ENCODE results near the gene SAP130.

The SAP130 gene

DNA sequence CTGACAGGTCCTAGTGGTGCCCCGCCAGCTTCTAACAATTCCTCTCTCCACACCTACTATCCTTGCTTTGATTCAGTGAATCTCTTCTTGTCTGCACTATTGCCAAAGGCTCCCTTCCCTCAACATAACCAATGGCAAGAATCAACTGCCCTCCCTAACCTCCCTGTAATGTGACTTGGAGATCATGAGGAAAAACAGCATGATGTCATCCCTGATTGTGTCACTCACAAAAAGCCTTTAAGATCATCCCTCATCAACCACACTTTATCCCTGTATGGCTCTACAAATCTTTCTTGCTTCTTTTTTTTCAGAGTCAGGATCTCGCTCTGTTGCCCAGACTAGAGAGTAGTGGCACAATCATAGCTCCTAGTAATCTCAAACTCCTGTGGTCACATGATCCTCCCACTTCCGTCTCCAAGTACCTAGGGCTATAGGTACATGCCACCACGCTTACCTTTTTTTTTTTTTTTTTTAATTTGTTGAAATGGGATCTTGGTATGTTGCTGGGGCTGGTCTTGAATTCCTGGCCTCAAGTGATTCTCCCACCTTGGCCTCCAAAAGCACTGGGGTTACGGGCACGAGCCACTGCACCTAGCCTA is 19.7 kb downstream of the SAP130 start:
- Histone ChIP-seq H3K9ac (ENCODE audit: low read depth, low read length) (no peak overlapping the region), H3K27me3 (ENCODE audit: insufficient read depth, low read length, poor library complexity) (no peaks in the 10 kb centered on the region), H3K27ac (ENCODE audit: low read length) (no peak overlapping the region), H4K20me1 (ENCODE audit: insufficient read depth, low read length) (no peaks in the 10 kb centered on the region), H3K79me2 (ENCODE audit: insufficient read depth, low read length) (no peaks in the 10 kb centered on the region), H3K4me3 (ENCODE audit: low read depth in 1 of 2, low read length in 2 of 2) (no peak overlapping the region), H3K4me2 (ENCODE audit: insufficient read depth, low read length) (no peak overlapping the region), H2AFZ (ENCODE audit: low read depth, low read length) (no peak overlapping the region), H3K36me3 (ENCODE audit: insufficient read depth, low read length) (peaks cover 96% of the 10 kb centered on the region), H3K4me1 (ENCODE audit: insufficient read depth, low read length) (no peaks in the 10 kb centered on the region), H3K9me3 (ENCODE audit: insufficient read depth, low read length, severe bottlenecking) (no peaks in the 10 kb centered on the region)
- TF ChIP-seq, protein P1, sequence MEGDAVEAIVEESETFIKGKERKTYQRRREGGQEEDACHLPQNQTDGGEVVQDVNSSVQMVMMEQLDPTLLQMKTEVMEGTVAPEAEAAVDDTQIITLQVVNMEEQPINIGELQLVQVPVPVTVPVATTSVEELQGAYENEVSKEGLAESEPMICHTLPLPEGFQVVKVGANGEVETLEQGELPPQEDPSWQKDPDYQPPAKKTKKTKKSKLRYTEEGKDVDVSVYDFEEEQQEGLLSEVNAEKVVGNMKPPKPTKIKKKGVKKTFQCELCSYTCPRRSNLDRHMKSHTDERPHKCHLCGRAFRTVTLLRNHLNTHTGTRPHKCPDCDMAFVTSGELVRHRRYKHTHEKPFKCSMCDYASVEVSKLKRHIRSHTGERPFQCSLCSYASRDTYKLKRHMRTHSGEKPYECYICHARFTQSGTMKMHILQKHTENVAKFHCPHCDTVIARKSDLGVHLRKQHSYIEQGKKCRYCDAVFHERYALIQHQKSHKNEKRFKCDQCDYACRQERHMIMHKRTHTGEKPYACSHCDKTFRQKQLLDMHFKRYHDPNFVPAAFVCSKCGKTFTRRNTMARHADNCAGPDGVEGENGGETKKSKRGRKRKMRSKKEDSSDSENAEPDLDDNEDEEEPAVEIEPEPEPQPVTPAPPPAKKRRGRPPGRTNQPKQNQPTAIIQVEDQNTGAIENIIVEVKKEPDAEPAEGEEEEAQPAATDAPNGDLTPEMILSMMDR (IDR thresholded peaks at IDR 0.05; ENCODE audit: borderline replicate concordance, extremely low read depth, low read length, poor library complexity, severe bottlenecking) = no peak
- no peak for TF ChIP-seq EZH2 (IDR thresholded peaks at IDR 0.05; ENCODE audit: borderline replicate concordance, low read depth, low read length, severe bottlenecking)
- ATAC-seq (ENCODE audit: insufficient read depth, low read depth) (no peak), DNase-seq (no peak)

DNA sequence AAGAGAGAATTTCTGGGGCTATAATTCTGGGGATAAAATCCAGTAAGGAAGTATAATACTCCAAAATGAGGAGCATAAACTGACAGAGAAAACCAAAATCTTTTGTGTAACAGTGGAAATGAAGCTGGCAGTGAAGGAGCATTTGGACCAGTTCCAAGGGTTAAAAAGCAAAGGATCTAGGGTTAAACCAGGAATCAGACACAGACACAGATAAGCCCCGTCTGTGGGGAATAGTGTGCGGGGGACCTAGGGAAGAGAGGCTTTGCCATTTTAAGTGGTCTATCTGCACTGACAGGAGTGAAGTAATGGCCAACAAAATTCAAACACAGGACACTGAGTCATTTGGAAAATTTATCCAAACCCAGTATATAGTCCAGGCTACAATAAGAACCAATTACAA is 23.4 kb downstream of the SAP130 start:
- H3K4me1 ChIP-seq (ENCODE audit: insufficient read depth, low read length) = no peaks in the 10 kb centered on the region
- ATAC-seq (ENCODE audit: insufficient read depth, low read depth) (no peak), DNase-seq (no peak)
- H2AFZ ChIP-seq (ENCODE audit: low read depth, low read length) = no peak overlapping the region
- H3K36me3 ChIP-seq (ENCODE audit: insufficient read depth, low read length) = peaks cover 94% of the 10 kb centered on the region
- H3K27ac ChIP-seq (ENCODE audit: low read length) = no peak overlapping the region
- H3K4me3 ChIP-seq (ENCODE audit: low read depth in 1 of 2, low read length in 2 of 2) = no peak overlapping the region
- H3K4me2 ChIP-seq (ENCODE audit: insufficient read depth, low read length) = no peak overlapping the region
- H3K27me3 ChIP-seq (ENCODE audit: insufficient read depth, low read length, poor library complexity) = no peaks in the 10 kb centered on the region
- H4K20me1 ChIP-seq (ENCODE audit: insufficient read depth, low read length) = no peaks in the 10 kb centered on the region
- H3K9me3 ChIP-seq (ENCODE audit: insufficient read depth, low read length, severe bottlenecking) = no peaks in the 10 kb centered on the region
- no peaks in the 10 kb centered on the region for H3K79me2 ChIP-seq (ENCODE audit: insufficient read depth, low read length)
- no peak overlapping the region for H3K9ac ChIP-seq (ENCODE audit: low read depth, low read length)
- TF ChIP-seq, protein P1 (IDR thresholded peaks at IDR 0.05; ENCODE audit: borderline replicate concordance, extremely low read depth, low read length, poor library complexity, severe bottlenecking) = no peak
- no peak for TF ChIP-seq EZH2 (IDR thresholded peaks at IDR 0.05; ENCODE audit: borderline replicate concordance, low read depth, low read length, severe bottlenecking)

DNA sequence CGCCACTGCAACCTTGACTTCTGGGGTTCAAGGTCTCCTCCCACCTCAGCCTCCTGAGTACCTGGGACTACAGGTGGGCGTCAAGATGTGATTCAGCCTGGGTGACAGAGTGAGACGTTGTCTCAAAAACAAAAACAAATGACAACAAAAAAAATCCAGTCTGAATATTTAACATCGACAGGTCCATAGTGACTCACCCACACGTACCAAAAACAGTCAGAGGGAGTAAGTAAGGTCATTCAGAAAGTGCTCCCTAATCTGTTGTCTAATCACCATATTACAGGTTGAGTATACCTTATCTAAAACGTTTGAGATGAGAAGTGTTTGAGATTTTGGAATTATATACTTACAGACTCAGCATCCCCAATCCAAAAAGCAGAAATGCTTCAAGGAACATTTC is 24.4 kb downstream of the SAP130 start:
- Histone ChIP-seq H3K27me3 (ENCODE audit: insufficient read depth, low read length, poor library complexity) (no peaks in the 10 kb centered on the region), H4K20me1 (ENCODE audit: insufficient read depth, low read length) (no peaks in the 10 kb centered on the region), H3K4me1 (ENCODE audit: insufficient read depth, low read length) (no peaks in the 10 kb centered on the region), H3K4me2 (ENCODE audit: insufficient read depth, low read length) (no peak overlapping the region), H3K79me2 (ENCODE audit: insufficient read depth, low read length) (no peaks in the 10 kb centered on the region), H2AFZ (ENCODE audit: low read depth, low read length) (no peak overlapping the region), H3K4me3 (ENCODE audit: low read depth in 1 of 2, low read length in 2 of 2) (no peak overlapping the region), H3K36me3 (ENCODE audit: insufficient read depth, low read length) (peaks cover 94% of the 10 kb centered on the region), H3K9me3 (ENCODE audit: insufficient read depth, low read length, severe bottlenecking) (no peaks in the 10 kb centered on the region), H3K27ac (ENCODE audit: low read length) (no peak overlapping the region), H3K9ac (ENCODE audit: low read depth, low read length) (no peak overlapping the region)
- no peak for TF ChIP-seq EZH2 (IDR thresholded peaks at IDR 0.05; ENCODE audit: borderline replicate concordance, low read depth, low read length, severe bottlenecking)
- TF ChIP-seq, protein P1 (IDR thresholded peaks at IDR 0.05; ENCODE audit: borderline replicate concordance, extremely low read depth, low read length, poor library complexity, severe bottlenecking) = no peak
- ATAC-seq (ENCODE audit: insufficient read depth, low read depth) (no peak), DNase-seq (no peak)

All from DND-41 (cell line).